Osteoblast (primary cell): ENCODE results near the gene DLG2. TPM values are rescaled to one million over a fixed set of nuclear protein-coding genes. Genes with fewer than 3 reads are reported as not detected.
"Not testable (repeated sequence)": the region's sequence is repeated elsewhere in the genome, so short reads cannot be mapped to it uniquely, and the experiment has no call there.

Experiments used
- DNase-seq: peaks from one replicate; pipeline ENCODE4 v3.0.0; 2011; ENCODE audit warnings: low spot score, mixed read lengths; ENCODE audit not compliant: insufficient read length; ENCODE audit errors: missing footprints
- H2AFZ ChIP-seq: 2 replicates; pipeline ENCODE4 v1.6.0; 2011; ENCODE audit warnings: mild to moderate bottlenecking, low read length
- H3K27ac ChIP-seq: 2 replicates; pipeline ENCODE4 v1.5.1; 2011; ENCODE audit warnings: mild to moderate bottlenecking, low read depth, low read length, moderate library complexity
- H3K27me3 ChIP-seq: 2 replicates; pipeline ENCODE4 v1.6.0; 2012; ENCODE audit warnings: mild to moderate bottlenecking, control low read depth, inconsistent platforms, low read length, moderate library complexity; ENCODE audit not compliant: insufficient read depth
- H3K36me3 ChIP-seq: 2 replicates; pipeline ENCODE4 v1.5.1; 2011; ENCODE audit warnings: mild to moderate bottlenecking, low read length, control low read depth, moderate library complexity; ENCODE audit not compliant: insufficient read depth
- H3K4me1 ChIP-seq: 2 replicates; pipeline ENCODE4 v1.5.1; 2011; ENCODE audit warnings: mild to moderate bottlenecking, low read length, control low read depth, moderate library complexity; ENCODE audit not compliant: insufficient read depth
- H3K4me2 ChIP-seq: 2 replicates; pipeline ENCODE4 v1.6.0; 2011; ENCODE audit warnings: mild to moderate bottlenecking, low read length; ENCODE audit not compliant: insufficient read depth
- H3K4me3 ChIP-seq: fragments of 200-600 bp; sonication (generic); 3 replicates; pipeline ENCODE4 v1.5.1; 2012; ENCODE audit warnings: mild to moderate bottlenecking, low read length, inconsistent platforms; ENCODE audit not compliant: insufficient read depth
- H3K79me2 ChIP-seq: 2 replicates; pipeline ENCODE4 v1.6.0; 2012; ENCODE audit warnings: mild to moderate bottlenecking, low read length, control low read depth, inconsistent platforms; ENCODE audit not compliant: insufficient read depth
- H3K9me3 ChIP-seq: 2 replicates; pipeline ENCODE4 v1.5.1; 2011; ENCODE audit warnings: low read depth, low read length, control low read depth
- H4K20me1 ChIP-seq: 2 replicates; pipeline ENCODE4 v1.6.0; 2012; ENCODE audit warnings: mild to moderate bottlenecking, low read length, control low read depth; ENCODE audit not compliant: insufficient read depth
- total RNA-seq: library from RNA; depleted of rRNA; stranded (reverse); fragments of >200 nt; gene quantifications from 2 replicates; pipeline ENCODE4 v1.2.3, GENCODE V29; 2012
- TF ChIP-seq, protein P1 (sequence below): IDR thresholded peaks from 2 replicates; pipeline ENCODE4 v1.5.1; 2011; ENCODE audit warnings: mild to moderate bottlenecking, low read depth, low read length, moderate library complexity; ENCODE audit errors: extremely low read depth

DLG2 gene
- total RNA-seq, 1 donor = 3.3 TPM

DNA sequence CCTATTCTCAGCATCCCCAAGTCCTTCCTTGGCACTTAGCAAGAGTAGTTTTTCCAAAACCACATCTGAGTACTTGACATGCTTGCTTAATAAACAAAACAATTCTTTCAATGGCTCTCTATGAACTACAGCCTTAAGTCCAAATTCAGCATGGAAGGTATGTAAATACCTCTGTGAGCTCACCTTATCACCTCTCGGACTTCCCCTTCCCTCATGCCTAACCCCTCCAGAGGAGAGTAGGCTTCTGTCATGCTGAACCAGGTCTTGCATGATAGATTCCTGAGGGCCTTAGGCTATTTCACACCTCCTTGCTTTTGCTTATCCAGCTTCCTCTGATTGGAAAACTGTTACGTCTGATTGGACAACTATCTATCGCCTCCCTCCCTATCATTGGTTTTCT, 2028.1 kb downstream of the DLG2 start:
- TF ChIP-seq, protein P1, sequence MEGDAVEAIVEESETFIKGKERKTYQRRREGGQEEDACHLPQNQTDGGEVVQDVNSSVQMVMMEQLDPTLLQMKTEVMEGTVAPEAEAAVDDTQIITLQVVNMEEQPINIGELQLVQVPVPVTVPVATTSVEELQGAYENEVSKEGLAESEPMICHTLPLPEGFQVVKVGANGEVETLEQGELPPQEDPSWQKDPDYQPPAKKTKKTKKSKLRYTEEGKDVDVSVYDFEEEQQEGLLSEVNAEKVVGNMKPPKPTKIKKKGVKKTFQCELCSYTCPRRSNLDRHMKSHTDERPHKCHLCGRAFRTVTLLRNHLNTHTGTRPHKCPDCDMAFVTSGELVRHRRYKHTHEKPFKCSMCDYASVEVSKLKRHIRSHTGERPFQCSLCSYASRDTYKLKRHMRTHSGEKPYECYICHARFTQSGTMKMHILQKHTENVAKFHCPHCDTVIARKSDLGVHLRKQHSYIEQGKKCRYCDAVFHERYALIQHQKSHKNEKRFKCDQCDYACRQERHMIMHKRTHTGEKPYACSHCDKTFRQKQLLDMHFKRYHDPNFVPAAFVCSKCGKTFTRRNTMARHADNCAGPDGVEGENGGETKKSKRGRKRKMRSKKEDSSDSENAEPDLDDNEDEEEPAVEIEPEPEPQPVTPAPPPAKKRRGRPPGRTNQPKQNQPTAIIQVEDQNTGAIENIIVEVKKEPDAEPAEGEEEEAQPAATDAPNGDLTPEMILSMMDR = no peak
- H3K79me2 ChIP-seq = no peaks in the 10 kb centered on the region
- H2AFZ ChIP-seq = no peak overlapping the region
- H3K4me3 ChIP-seq = no peak overlapping the region
- no peak for DNase-seq
- no peaks in the 10 kb centered on the region for H3K4me1 ChIP-seq
- no peak overlapping the region for H3K27ac ChIP-seq
- no peak overlapping the region for H3K4me2 ChIP-seq
- no peaks in the 10 kb centered on the region for H3K9me3 ChIP-seq
- no peaks in the 10 kb centered on the region for H4K20me1 ChIP-seq
- H3K36me3 ChIP-seq = no peaks in the 10 kb centered on the region
- no peaks in the 10 kb centered on the region for H3K27me3 ChIP-seq

GRCh38 chr11:83587797-83588196, 2039.3 kb downstream of the DLG2 start:
- not testable (repeated sequence) for H2AFZ ChIP-seq, H3K4me2 ChIP-seq

GRCh38 chr11:83583757-83584366, 2043.3 kb downstream of the DLG2 start:
- Histone ChIP-seq H3K9me3 (no peaks in the 10 kb centered on the region), H3K79me2 (no peaks in the 10 kb centered on the region), H3K4me1 (peaks cover 9% of the 10 kb centered on the region), H3K4me3 (no peak overlapping the region), H3K4me2 (peak overlapping the region; percentile 47), H3K27ac (peak overlapping the region; percentile 42), H3K27me3 (no peaks in the 10 kb centered on the region), H2AFZ (no peak overlapping the region), H4K20me1 (no peaks in the 10 kb centered on the region), H3K36me3 (no peaks in the 10 kb centered on the region)
- TF ChIP-seq, protein P1 = no peak
- DNase-seq = peak; percentile 85

More at GRCh38 chr11:83587797-83588196, 2039.3 kb downstream of the DLG2 start:
- not testable (repeated sequence) for H3K27ac ChIP-seq, H3K79me2 ChIP-seq, H3K36me3 ChIP-seq, H3K9me3 ChIP-seq, H4K20me1 ChIP-seq, DNase-seq, H3K4me3 ChIP-seq, H3K4me1 ChIP-seq, H3K27me3 ChIP-seq

GRCh38 chr11:83574519-83574918, 2052.6 kb downstream of the DLG2 start:
- no peaks in the 10 kb centered on the region for H3K27me3 ChIP-seq
- no peaks in the 10 kb centered on the region for H3K36me3 ChIP-seq
- TF ChIP-seq, protein P1 = no peak
- H3K79me2 ChIP-seq = no peaks in the 10 kb centered on the region
- no peak overlapping the region for H2AFZ ChIP-seq
- peaks cover 17% of the 10 kb centered on the region for H3K4me1 ChIP-seq
- DNase-seq = no peak
- H3K9me3 ChIP-seq = no peaks in the 10 kb centered on the region
- H3K4me3 ChIP-seq = no peak overlapping the region
- H3K27ac ChIP-seq = no peak overlapping the region
- H3K4me2 ChIP-seq = no peak overlapping the region
- no peaks in the 10 kb centered on the region for H4K20me1 ChIP-seq
